OCI-LY7 (cell line): ENCODE data around the gene SYNE3.

Experiments used
- EZH2phosphoT487 ChIP-seq: fragments of 200-600 bp; sonication (generic); IDR thresholded peaks from 2 replicates; pipeline ENCODE4 v1.6.1; 2018; ENCODE audit warnings: low read depth, borderline replicate concordance, mild to moderate bottlenecking, mixed run types, antibody characterized with exemption, low read length, moderate library complexity, mixed read lengths
- TF ChIP-seq, protein P1 (sequence below): fragments of 200-600 bp; sonication (generic); conservative IDR thresholded peaks from 2 replicates; pipeline ENCODE4 v1.5.1; 2014; ENCODE audit warnings: mild to moderate bottlenecking, antibody characterized with exemption, low read length, moderate library complexity, mixed read lengths

GRCh38 chr14:95537298-95538089 is 21.0 kb upstream of the SYNE3 start:
- TF ChIP-seq, protein P1, sequence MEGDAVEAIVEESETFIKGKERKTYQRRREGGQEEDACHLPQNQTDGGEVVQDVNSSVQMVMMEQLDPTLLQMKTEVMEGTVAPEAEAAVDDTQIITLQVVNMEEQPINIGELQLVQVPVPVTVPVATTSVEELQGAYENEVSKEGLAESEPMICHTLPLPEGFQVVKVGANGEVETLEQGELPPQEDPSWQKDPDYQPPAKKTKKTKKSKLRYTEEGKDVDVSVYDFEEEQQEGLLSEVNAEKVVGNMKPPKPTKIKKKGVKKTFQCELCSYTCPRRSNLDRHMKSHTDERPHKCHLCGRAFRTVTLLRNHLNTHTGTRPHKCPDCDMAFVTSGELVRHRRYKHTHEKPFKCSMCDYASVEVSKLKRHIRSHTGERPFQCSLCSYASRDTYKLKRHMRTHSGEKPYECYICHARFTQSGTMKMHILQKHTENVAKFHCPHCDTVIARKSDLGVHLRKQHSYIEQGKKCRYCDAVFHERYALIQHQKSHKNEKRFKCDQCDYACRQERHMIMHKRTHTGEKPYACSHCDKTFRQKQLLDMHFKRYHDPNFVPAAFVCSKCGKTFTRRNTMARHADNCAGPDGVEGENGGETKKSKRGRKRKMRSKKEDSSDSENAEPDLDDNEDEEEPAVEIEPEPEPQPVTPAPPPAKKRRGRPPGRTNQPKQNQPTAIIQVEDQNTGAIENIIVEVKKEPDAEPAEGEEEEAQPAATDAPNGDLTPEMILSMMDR: no peak
- no peak for TF ChIP-seq EZH2phosphoT487
